DOHH2 (cell line): ENCODE results near the gene RTCB.
A peak's percentile ranks its signal among the peaks of the same experiment; 100 is the strongest.

Experiments used
- H3F3A ChIP-seq: fragments of 200-600 bp; sonication (generic), shearing (Covaris generic); 2 replicates; pipeline ENCODE4 v1.6.0; 2016; ENCODE audit warnings: antibody characterized with exemption, mild to moderate bottlenecking; ENCODE audit not compliant: control insufficient read depth, insufficient read depth
- H3K27ac ChIP-seq: fragments of 200-600 bp; sonication (generic); 2 replicates; pipeline ENCODE4 v1.5.1; 2014; ENCODE audit warnings: low read depth, mild to moderate bottlenecking, low read length, moderate library complexity
- H3K27me3 ChIP-seq: fragments of 200-600 bp; sonication (generic); 2 replicates; pipeline ENCODE4 v1.6.1; 2014; ENCODE audit warnings: mild to moderate bottlenecking, low read length, mixed read lengths; ENCODE audit not compliant: control insufficient read depth
- H3K36me3 ChIP-seq: fragments of 200-600 bp; sonication (generic); 2 replicates; pipeline ENCODE4 v1.6.1; 2014; ENCODE audit warnings: mild to moderate bottlenecking, low read length, moderate library complexity, mixed read lengths; ENCODE audit not compliant: control insufficient read depth
- H3K4me1 ChIP-seq: fragments of 200-600 bp; sonication (generic); 2 replicates; pipeline ENCODE4 v1.6.1; 2014; ENCODE audit warnings: mild to moderate bottlenecking, low read length, mixed read lengths; ENCODE audit not compliant: control insufficient read depth
- H3K4me2 ChIP-seq: fragments of 200-600 bp; sonication (generic); 2 replicates; pipeline ENCODE4 v1.6.0; 2014; ENCODE audit warnings: mild to moderate bottlenecking, low read length, moderate library complexity
- H3K4me3 ChIP-seq: fragments of 200-600 bp; sonication (generic); 2 replicates; pipeline ENCODE4 v1.5.1; 2014; ENCODE audit warnings: mild to moderate bottlenecking, low read length, mixed read lengths
- H3K79me2 ChIP-seq: fragments of 200-600 bp; sonication (generic); 2 replicates; pipeline ENCODE4 v1.6.1; 2014; ENCODE audit warnings: mild to moderate bottlenecking, low read length, mixed read lengths; ENCODE audit not compliant: control insufficient read depth
- H3K9me2 ChIP-seq: fragments of 200-600 bp; sonication (generic); replicated peaks from 2 replicates; pipeline ENCODE4 v1.6.1; 2014; ENCODE audit warnings: mild to moderate bottlenecking, low read length, mixed read lengths; ENCODE audit not compliant: control insufficient read depth
- H3K9me3 ChIP-seq: fragments of 200-600 bp; sonication (generic); 2 replicates; pipeline ENCODE4 v1.6.1; 2014; ENCODE audit warnings: antibody characterized with exemption, low read length, mixed read lengths; ENCODE audit not compliant: control insufficient read depth, insufficient read depth
- H4K20me1 ChIP-seq: fragments of 200-600 bp; sonication (generic); 2 replicates; pipeline ENCODE4 v1.6.0; 2014; ENCODE audit warnings: low read depth, mild to moderate bottlenecking, antibody characterized with exemption, low read length, moderate library complexity; ENCODE audit not compliant: control insufficient read depth, insufficient read depth
- EZH2phosphoT487 ChIP-seq: fragments of 200-600 bp; sonication (generic); IDR thresholded peaks from 2 replicates; pipeline ENCODE4 v1.6.1; 2017; ENCODE audit warnings: borderline replicate concordance, mild to moderate bottlenecking, antibody characterized with exemption, low read length, moderate library complexity, mixed read lengths
- TF ChIP-seq, protein P1 (sequence below): fragments of 200-600 bp; sonication (generic); IDR thresholded peaks from one replicate; pipeline ENCODE4 v1.5.1; 2014; ENCODE audit warnings: antibody characterized with exemption, mild to moderate bottlenecking, low read depth, low read length; ENCODE audit not compliant: poor library complexity, severe bottlenecking

The RTCB gene

DNA sequence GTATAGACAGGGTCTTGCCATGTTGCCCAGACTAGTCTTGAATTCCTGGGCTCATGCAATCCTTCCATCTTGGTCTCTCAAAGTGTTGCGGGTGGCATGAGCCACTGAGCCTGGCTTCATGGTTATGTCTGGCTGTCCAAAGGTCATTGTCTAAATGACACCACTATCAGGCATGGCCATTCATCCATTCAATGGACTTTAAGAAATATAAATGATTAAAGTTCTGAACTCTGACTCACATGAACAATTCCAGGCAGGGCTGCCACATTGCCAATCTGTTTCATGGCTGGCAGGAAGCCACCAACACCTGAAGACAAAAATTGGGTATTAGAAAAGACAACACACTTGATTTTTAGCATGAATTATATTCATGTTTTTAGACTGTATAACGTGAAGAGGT is 4.1 kb downstream of the RTCB start:
- Histone ChIP-seq H3K27ac (no peak overlapping the region), H3K79me2 (peaks cover 41% of the 10 kb centered on the region), H3K4me1 (peaks cover 37% of the 10 kb centered on the region)

DNA sequence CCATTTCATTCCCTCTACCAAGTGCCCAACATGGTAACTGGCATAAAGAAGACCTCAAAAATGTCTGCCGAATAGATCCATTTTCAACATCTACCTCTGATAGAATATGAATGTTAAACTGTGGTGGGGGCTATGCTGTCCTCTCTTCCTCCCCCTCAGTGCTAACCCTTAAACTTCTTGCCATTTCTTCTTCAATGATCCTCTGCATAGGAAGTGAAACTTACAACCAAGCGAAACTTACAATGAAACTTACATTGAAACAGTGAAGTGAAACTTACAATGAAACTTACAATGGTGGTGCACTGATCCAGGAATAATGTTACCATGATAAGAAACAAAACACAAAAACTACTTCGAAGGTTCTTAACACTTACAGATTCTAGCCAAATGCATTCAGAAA is 4.7 kb downstream of the RTCB start:
- peaks cover 31% of the 10 kb centered on the region for H3K4me1 ChIP-seq
- H3K27ac ChIP-seq: peak overlapping the region; percentile 6; the same call in 1 of the 2 replicates
- peaks cover 3% of the 10 kb centered on the region; the same call in 1 of the 2 replicates for H4K20me1 ChIP-seq
- no peaks in the 10 kb centered on the region for H3K9me3 ChIP-seq
- H3K27me3 ChIP-seq: no peaks in the 10 kb centered on the region
- peaks cover 41% of the 10 kb centered on the region for H3K79me2 ChIP-seq
- peak overlapping the region; percentile 18 for H3K4me3 ChIP-seq
- TF ChIP-seq, protein P1, sequence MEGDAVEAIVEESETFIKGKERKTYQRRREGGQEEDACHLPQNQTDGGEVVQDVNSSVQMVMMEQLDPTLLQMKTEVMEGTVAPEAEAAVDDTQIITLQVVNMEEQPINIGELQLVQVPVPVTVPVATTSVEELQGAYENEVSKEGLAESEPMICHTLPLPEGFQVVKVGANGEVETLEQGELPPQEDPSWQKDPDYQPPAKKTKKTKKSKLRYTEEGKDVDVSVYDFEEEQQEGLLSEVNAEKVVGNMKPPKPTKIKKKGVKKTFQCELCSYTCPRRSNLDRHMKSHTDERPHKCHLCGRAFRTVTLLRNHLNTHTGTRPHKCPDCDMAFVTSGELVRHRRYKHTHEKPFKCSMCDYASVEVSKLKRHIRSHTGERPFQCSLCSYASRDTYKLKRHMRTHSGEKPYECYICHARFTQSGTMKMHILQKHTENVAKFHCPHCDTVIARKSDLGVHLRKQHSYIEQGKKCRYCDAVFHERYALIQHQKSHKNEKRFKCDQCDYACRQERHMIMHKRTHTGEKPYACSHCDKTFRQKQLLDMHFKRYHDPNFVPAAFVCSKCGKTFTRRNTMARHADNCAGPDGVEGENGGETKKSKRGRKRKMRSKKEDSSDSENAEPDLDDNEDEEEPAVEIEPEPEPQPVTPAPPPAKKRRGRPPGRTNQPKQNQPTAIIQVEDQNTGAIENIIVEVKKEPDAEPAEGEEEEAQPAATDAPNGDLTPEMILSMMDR: no peak
- no peak for TF ChIP-seq EZH2phosphoT487
- H3K4me2 ChIP-seq: peak overlapping the region; percentile 33
- H3K36me3 ChIP-seq: peaks cover 47% of the 10 kb centered on the region
- no peaks in the 10 kb centered on the region for H3K9me2 ChIP-seq
- 0 out of 2 replicates have a peak, but pooled peaks cover 3% of the 10 kb centered on the region for H3F3A ChIP-seq

More for the DNA sequence above, 4.1 kb downstream of the RTCB start:
- Histone ChIP-seq H3K36me3 (peaks cover 47% of the 10 kb centered on the region), H3K9me2 (no peaks in the 10 kb centered on the region), H3K27me3 (no peaks in the 10 kb centered on the region), H3K9me3 (no peaks in the 10 kb centered on the region), H3F3A (0 out of 2 replicates have a peak, but pooled peaks cover 3% of the 10 kb centered on the region), H3K4me2 (peak overlapping the region; percentile 33), H4K20me1 (peaks cover 3% of the 10 kb centered on the region; the same call in 1 of the 2 replicates), H3K4me3 (0 out of 2 replicates have a peak overlapping the region, but pooled peaks have one; percentile 1)
- TF ChIP-seq, protein P1: no peak
- TF ChIP-seq EZH2phosphoT487: no peak

DNA sequence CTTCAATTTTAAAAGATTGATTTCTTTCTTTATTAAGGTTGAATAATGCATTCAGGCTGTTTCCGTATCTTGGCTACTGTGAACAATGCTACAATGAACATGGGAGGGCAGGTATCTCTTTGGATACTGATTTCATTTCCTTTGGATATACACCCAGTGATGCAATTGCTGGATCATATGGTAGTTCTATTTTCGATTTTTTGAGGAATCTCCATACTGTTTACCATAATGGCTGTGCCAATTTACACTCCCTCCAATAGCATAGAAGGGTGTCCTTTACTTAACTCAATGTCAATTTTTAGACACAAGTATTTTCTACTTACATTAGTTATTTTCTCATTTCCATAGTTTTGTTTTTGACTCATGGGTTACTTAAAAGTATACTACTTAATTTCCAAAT is 8.0 kb downstream of the RTCB start:
- H3K79me2 ChIP-seq: peaks cover 13% of the 10 kb centered on the region
- no peaks in the 10 kb centered on the region for H3K9me2 ChIP-seq
- no peak for TF ChIP-seq EZH2phosphoT487
- TF ChIP-seq, protein P1: no peak
- peaks cover 19% of the 10 kb centered on the region for H3K4me1 ChIP-seq
- no peak overlapping the region for H3K4me3 ChIP-seq
- H3K9me3 ChIP-seq: no peaks in the 10 kb centered on the region
- H3F3A ChIP-seq: 0 out of 2 replicates have a peak, but pooled peaks cover 3% of the 10 kb centered on the region
- H3K27me3 ChIP-seq: no peaks in the 10 kb centered on the region
- no peak overlapping the region for H3K4me2 ChIP-seq
- peaks cover 79% of the 10 kb centered on the region for H3K36me3 ChIP-seq
- H3K27ac ChIP-seq: no peak overlapping the region
- peaks cover 3% of the 10 kb centered on the region; the same call in 1 of the 2 replicates for H4K20me1 ChIP-seq
